ENCODE data around the gene COPG2. TPM values are rescaled to one million over a fixed set of nuclear protein-coding genes. Genes with fewer than 3 reads are reported as not detected.

The COPG2 gene
- total and polyA plus RNA-seq, 2 of the 4 experiments (the other 2 are of a cell fraction): 18.1 to 50.0 TPM

DNA sequence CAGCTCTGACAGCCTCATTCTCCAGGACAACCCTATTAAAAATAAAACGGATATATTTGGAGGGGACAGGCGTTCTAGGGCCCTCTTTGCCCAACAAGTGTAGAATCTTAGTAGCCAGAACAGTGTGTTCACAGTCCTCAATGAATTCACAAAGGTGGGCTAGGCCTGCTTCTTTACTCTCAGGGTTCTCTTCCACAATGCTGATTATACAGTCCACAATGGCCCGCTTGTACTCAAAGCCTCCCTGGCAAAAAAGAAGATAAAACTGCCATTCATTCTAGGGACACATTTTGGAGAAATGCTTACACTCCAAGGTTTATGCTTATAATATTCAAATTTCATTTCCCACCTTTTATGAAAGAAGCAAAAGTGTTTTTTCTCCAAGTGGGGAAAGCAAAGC is 114.1 kb downstream of the COPG2 start:
- H3K79me1 ChIP-seq (ENCODE audit: low read depth in 1 of 2, low read length in 2 of 2): no peaks in the 10 kb centered on the region; a peak in 1 of 4 replicates
- no peak overlapping the region for H4K91ac ChIP-seq (ENCODE audit: insufficient read depth, low read depth, low read length)
- H3K9ac ChIP-seq (ENCODE audit: low read depth, low read length): no peak overlapping the region
- no peak overlapping the region for H3K18ac ChIP-seq (ENCODE audit: low read depth, low read length)
- H3K27ac ChIP-seq (ENCODE audit: insufficient read depth, low read length): no peak overlapping the region
- no peak overlapping the region for H3K56ac ChIP-seq (ENCODE audit: extremely low read depth, insufficient read depth, low read length)
- in situ Hi-C loops (cut with MboI; ENCODE audit: low sequenced_read_pairs): no loop called here
- no peak overlapping the region for H4K5ac ChIP-seq (ENCODE audit: low read depth, low read length)
- H2BK120ac ChIP-seq (ENCODE audit: low read depth, low read length): no peak overlapping the region
- H3K4me1 ChIP-seq (ENCODE audit: control insufficient read depth, insufficient read depth, low read length): no peaks in the 10 kb centered on the region
- H2BK15ac ChIP-seq (ENCODE audit: low read depth, low read length): no peak overlapping the region
- dilution Hi-C loops (cut with HindIII; ENCODE audit: low sequenced_read_pairs, unreplicated experiment): no loop called here
- H4K8ac ChIP-seq (ENCODE audit: low read depth in 2 of 2, low read length in 2 of 2): no peak overlapping the region
- H3K36me3 ChIP-seq (ENCODE audit: control insufficient read depth, insufficient read depth, low read length): 0 out of 2 replicates have a peak, but pooled peaks cover 3% of the 10 kb centered on the region
- H3K14ac ChIP-seq (replicated peaks; ENCODE audit: low read depth, low read length): no peak overlapping the region
- no peak overlapping the region for H3K4me3 ChIP-seq (ENCODE audit: insufficient read depth, low read depth, low read length)
- H3K4me2 ChIP-seq (ENCODE audit: low read depth, low read length): no peak overlapping the region
- H3K9me1 ChIP-seq (ENCODE audit: insufficient read depth, low read length): 0 out of 2 replicates have a peak, but pooled peaks cover 3% of the 10 kb centered on the region
- POLR2A ChIA-PET (ENCODE audit: unreplicated experiment): no interaction called here
- no peak overlapping the region for H2BK5ac ChIP-seq (ENCODE audit: low read depth, low read length, poor library complexity, severe bottlenecking)
- 83% methylated on average over 1 of the region's 3 CpGs; no CpG with 5 or more reads in 1 of the 2 experiments for WGBS, 2 experiments (ENCODE audit: extremely low coverage in 2 of 2, insufficient read length in 1 of 2)
- H3K4ac ChIP-seq (ENCODE audit: low read depth, low read length): no peak overlapping the region
- H2AK5ac ChIP-seq (ENCODE audit: low read depth, low read length): no peak overlapping the region
- BruUV-seq (replicated peaks): no TSS peak
- H3K23ac ChIP-seq (ENCODE audit: low read depth, low read length): no peak overlapping the region
- no peak for ATAC-seq (ENCODE audit: low read depth)
- CTCF ChIA-PET: no interaction called here
- no peaks in the 10 kb centered on the region for H3K27me3 ChIP-seq (ENCODE audit: control insufficient read depth, insufficient read depth, low read length)
- H2AFZ ChIP-seq (replicated peaks; ENCODE audit: low read length, poor library complexity): no peak overlapping the region
- TF ChIP-seq RFX5 (IDR thresholded peaks at IDR 0.05; ENCODE audit: low read depth, low read length): no peak
- TF ChIP-seq MAZ (IDR thresholded peaks at IDR 0.05; ENCODE audit: borderline replicate concordance, low read depth, low read length): no peak
- TF ChIP-seq POLR2A (IDR thresholded peaks at IDR 0.05; ENCODE audit: low read depth, low read length): no peak
- no peak for TF ChIP-seq SMC3 (IDR thresholded peaks at IDR 0.05; ENCODE audit: low read depth, low read length)
- TF ChIP-seq RAD21 (IDR thresholded peaks at IDR 0.05; ENCODE audit: low read length): no peak
- no peak for TF ChIP-seq CEBPB (IDR thresholded peaks at IDR 0.05; ENCODE audit: low read depth, low read length)
- TF ChIP-seq, protein P1, sequence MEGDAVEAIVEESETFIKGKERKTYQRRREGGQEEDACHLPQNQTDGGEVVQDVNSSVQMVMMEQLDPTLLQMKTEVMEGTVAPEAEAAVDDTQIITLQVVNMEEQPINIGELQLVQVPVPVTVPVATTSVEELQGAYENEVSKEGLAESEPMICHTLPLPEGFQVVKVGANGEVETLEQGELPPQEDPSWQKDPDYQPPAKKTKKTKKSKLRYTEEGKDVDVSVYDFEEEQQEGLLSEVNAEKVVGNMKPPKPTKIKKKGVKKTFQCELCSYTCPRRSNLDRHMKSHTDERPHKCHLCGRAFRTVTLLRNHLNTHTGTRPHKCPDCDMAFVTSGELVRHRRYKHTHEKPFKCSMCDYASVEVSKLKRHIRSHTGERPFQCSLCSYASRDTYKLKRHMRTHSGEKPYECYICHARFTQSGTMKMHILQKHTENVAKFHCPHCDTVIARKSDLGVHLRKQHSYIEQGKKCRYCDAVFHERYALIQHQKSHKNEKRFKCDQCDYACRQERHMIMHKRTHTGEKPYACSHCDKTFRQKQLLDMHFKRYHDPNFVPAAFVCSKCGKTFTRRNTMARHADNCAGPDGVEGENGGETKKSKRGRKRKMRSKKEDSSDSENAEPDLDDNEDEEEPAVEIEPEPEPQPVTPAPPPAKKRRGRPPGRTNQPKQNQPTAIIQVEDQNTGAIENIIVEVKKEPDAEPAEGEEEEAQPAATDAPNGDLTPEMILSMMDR (conservative IDR thresholded peaks at IDR 0.05; ENCODE audit: low read depth, low read length): no peak
- TF ChIP-seq MXI1 (IDR thresholded peaks at IDR 0.05; ENCODE audit: borderline replicate concordance, low read depth, low read length): no peak
- no peak for TF ChIP-seq BHLHE40 (IDR thresholded peaks at IDR 0.05; ENCODE audit: low read depth, low read length)
- no peak for TF ChIP-seq ELK1 (IDR thresholded peaks at IDR 0.05; ENCODE audit: borderline replicate concordance, low read depth, low read length)
- TF ChIP-seq FOS (IDR thresholded peaks at IDR 0.05; ENCODE audit: low read depth, low read length): no peak
- TF ChIP-seq RCOR1 (IDR thresholded peaks at IDR 0.05; ENCODE audit: insufficient replicate concordance, low read length): no peak
- no peak for TF ChIP-seq MAFK (IDR thresholded peaks at IDR 0.05; ENCODE audit: low read depth, low read length)
- H2AK9ac ChIP-seq (replicated peaks; ENCODE audit: low read depth, low read length, poor library complexity): no peak overlapping the region
- intact Hi-C loops (cut with micrococcal nuclease): no loop called here
- no peak overlapping the region for H2BK20ac ChIP-seq (ENCODE audit: low read depth, low read length)
- H3K9me3 ChIP-seq (ENCODE audit: control insufficient read depth, insufficient read depth, low read length): no peaks in the 10 kb centered on the region
- no peak for DNase-seq
- H4K20me1 ChIP-seq (ENCODE audit: insufficient read depth, low read length): no peaks in the 10 kb centered on the region
